HCT116 (cell line): ENCODE measurements around the gene ARCN1. TPM values are rescaled to one million over a fixed set of nuclear protein-coding genes. Genes with fewer than 3 reads are reported as not detected.

Experiments used
- ATAC-seq: fragments of 200-7000 bp; cut with Tn5 transposase; 2 replicates; pipeline ENCODE4 v1.9.1; 2020; ENCODE audit warnings: mild to moderate bottlenecking, moderate library complexity
- BruUV-seq: library from RNA; stranded (reverse); fragments of 400-500 nt; replicated peaks from 2 replicates; lab custom pipeline; 2021; lab: Mats Ljungman, UMichigan
- CTCF ChIA-PET: fragments of 300-600 bp; sonication (Branson Sonifier 250); formaldehyde crosslinking; loops from one replicate; lab custom pipeline; 2021; ENCODE audit warnings: antibody characterized with exemption; lab: Charles Lee
- POLR2A ChIA-PET: fragments of 300-600, 350-600 bp; sonication (Branson Sonifier 250); formaldehyde crosslinking; loops from one replicate; lab custom pipeline; 2021; ENCODE audit warnings: antibody characterized with exemption; lab: Charles Lee
- RAD21 ChIA-PET, 2 experiments: fragments of 300-600 bp; sonication (Branson Sonifier 250); formaldehyde crosslinking; loops; one replicate each; lab custom pipeline; 2023; ENCODE audit warnings: low total read pairs in 2 of 2; ENCODE audit not compliant: uncharacterized antibody in 2 of 2, unreplicated experiment in 2 of 2, low non-redundant PET in 1 of 2; lab: Charles Lee
- DNase-seq: peaks from one replicate; pipeline ENCODE4 v3.0.0-alpha.2; 2010; ENCODE audit warnings: low read depth, low spot score
- H2AFZ ChIP-seq: fragments of 200-600 bp; shearing (Covaris generic), sonication (generic); 2 replicates; pipeline ENCODE4 v1.6.1; 2017; ENCODE audit warnings: low read depth, mixed run types, mixed read lengths, antibody characterized with exemption, low read length; ENCODE audit not compliant: poor library complexity, severe bottlenecking
- H3K27ac ChIP-seq: 2 replicates; pipeline ENCODE4 v1.5.1; 2012; ENCODE audit warnings: low read depth, low read length
- H3K27me3 ChIP-seq: fragments of 200-600 bp; sonication (generic); 2 replicates; pipeline ENCODE4 v1.6.1; 2016; ENCODE audit warnings: mixed run types, low read length, mixed read lengths; ENCODE audit not compliant: insufficient read depth
- H3K36me3 ChIP-seq, 2 experiments: fragments of 200-500 bp in 1 of 2; fragments of 200-600 bp in 1 of 2; sonication (Bioruptor generic) in 1 of 2; sonication (generic) in 1 of 2; 2 replicates each; pipeline versions ENCODE4 v1.5.1 to v1.6.1; 2014 to 2016; ENCODE audit warnings: low read length in 2 of 2, inconsistent platforms in 1 of 2, mixed read lengths in 1 of 2, mixed run types in 1 of 2; ENCODE audit not compliant: insufficient read depth in 2 of 2, control insufficient read depth in 1 of 2
- H3K4me1 ChIP-seq, 2 experiments: fragments of 200-600 bp in 1 of 2; sonication (generic) in 1 of 2; 2 replicates each; pipeline versions ENCODE4 v1.5.1 to v1.6.1; 2012 to 2017; ENCODE audit warnings: low read length in 2 of 2, inconsistent platforms in 1 of 2, mild to moderate bottlenecking in 1 of 2, mixed read lengths in 1 of 2, mixed run types in 1 of 2, moderate library complexity in 1 of 2; ENCODE audit not compliant: insufficient read depth in 2 of 2, control insufficient read depth in 1 of 2
- H3K4me2 ChIP-seq: fragments of 200-600 bp; sonication (generic); 2 replicates; pipeline ENCODE4 v1.6.1; 2017; ENCODE audit warnings: mixed run types, low read length, mixed read lengths
- H3K4me3 ChIP-seq, 2 experiments: fragments of 200-600 bp in 1 of 2; sonication (generic) in 1 of 2; replicated peaks in 1 of 2; 2 replicates each; pipeline ENCODE4 v1.5.1; 2011 to 2016; ENCODE audit warnings: low read length in 2 of 2, control low read depth in 1 of 2, low read depth in 1 of 2, mild to moderate bottlenecking in 1 of 2, mixed read lengths in 1 of 2, mixed run types in 1 of 2
- H3K79me2 ChIP-seq: fragments of 200-600 bp; sonication (generic); 2 replicates; pipeline ENCODE4 v1.6.1; 2017; ENCODE audit warnings: mild to moderate bottlenecking, mixed run types, low read length, moderate library complexity, mixed read lengths; ENCODE audit not compliant: insufficient read depth
- H3K9ac ChIP-seq: fragments of 200-600 bp; sonication (generic); 2 replicates; pipeline ENCODE4 v1.6.1; 2016; ENCODE audit warnings: low read length, mixed read lengths
- H3K9me2 ChIP-seq: fragments of 200-600 bp; sonication (generic), shearing (Covaris generic); 2 replicates; pipeline ENCODE4 v1.6.1; 2017; ENCODE audit warnings: mixed run types, mild to moderate bottlenecking, moderate library complexity; ENCODE audit not compliant: insufficient read depth
- H3K9me3 ChIP-seq, 2 experiments: fragments of 200-500 bp in 1 of 2; fragments of 200-600 bp in 1 of 2; sonication (Bioruptor generic) in 1 of 2; sonication (generic) in 1 of 2; 2 replicates each; pipeline ENCODE4 v1.6.1; 2014 to 2017; ENCODE audit warnings: low read length in 2 of 2, mixed read lengths in 2 of 2, inconsistent platforms in 1 of 2, low read depth in 1 of 2, mild to moderate bottlenecking in 1 of 2, mixed run types in 1 of 2, moderate library complexity in 1 of 2; ENCODE audit not compliant: control insufficient read depth in 1 of 2, insufficient read depth in 1 of 2
- H4K20me1 ChIP-seq: fragments of 200-600 bp; sonication (generic), shearing (Covaris generic); 2 replicates; pipeline ENCODE4 v1.6.1; 2017; ENCODE audit warnings: mixed run types, mild to moderate bottlenecking, moderate library complexity; ENCODE audit not compliant: insufficient read depth
- CEBPB ChIP-seq: IDR thresholded peaks from 2 replicates; pipeline ENCODE4 v1.6.1; 2012; ENCODE audit warnings: low read depth
- EGR1 ChIP-seq: IDR thresholded peaks from 2 replicates; pipeline ENCODE4 v1.6.1; 2012; ENCODE audit warnings: low read depth
- EZH2 ChIP-seq: fragments of 200-600 bp; sonication (generic); IDR thresholded peaks from 2 replicates; pipeline ENCODE4 v1.6.1; 2017; ENCODE audit warnings: antibody characterized with exemption, mixed run types
- FOSL1 ChIP-seq: IDR thresholded peaks from 2 replicates; pipeline ENCODE4 v1.6.1; 2012; ENCODE audit warnings: low read depth
- JUND ChIP-seq: IDR thresholded peaks from 2 replicates; pipeline ENCODE4 v1.6.1; 2012
- MAX ChIP-seq: IDR thresholded peaks from 2 replicates; pipeline ENCODE4 v1.6.1; 2012
- POLR2A ChIP-seq: IDR thresholded peaks from 2 replicates; pipeline ENCODE4 v1.7.0; 2011; ENCODE audit warnings: borderline replicate concordance; ENCODE audit not compliant: insufficient read depth, insufficient read length; ENCODE audit errors: extremely low read depth
- POLR2AphosphoS5 ChIP-seq: IDR thresholded peaks from 2 replicates; pipeline ENCODE4 v1.6.1; 2011; ENCODE audit warnings: mild to moderate bottlenecking, low read depth, low read length, moderate library complexity
- RAD21 ChIP-seq: IDR thresholded peaks from 2 replicates; pipeline ENCODE4 v1.6.1; 2012; ENCODE audit warnings: low read depth, mild to moderate bottlenecking
- SIN3A ChIP-seq: IDR thresholded peaks from 2 replicates; pipeline ENCODE4 v1.6.1; 2012; ENCODE audit warnings: low read depth
- SP1 ChIP-seq: IDR thresholded peaks from 2 replicates; pipeline ENCODE4 v1.6.1; 2012; ENCODE audit warnings: low read depth
- ZBTB33 ChIP-seq: IDR thresholded peaks from 2 replicates; pipeline ENCODE4 v1.6.1; 2011; ENCODE audit warnings: mild to moderate bottlenecking, low read length, moderate library complexity; ENCODE audit not compliant: insufficient replicate concordance; ENCODE audit errors: extremely low read depth
- ZFX ChIP-seq: fragments of 450-650 bp; IDR thresholded peaks from 2 replicates; pipeline ENCODE4 v1.6.1; 2017
- ZNF274 ChIP-seq: fragments of 200-500 bp; sonication (Bioruptor generic); IDR thresholded peaks from 2 replicates; pipeline ENCODE4 v1.6.1; 2014; ENCODE audit warnings: mild to moderate bottlenecking, low read depth, low read length, inconsistent platforms
- intact Hi-C: fragments of 100-400 bp; cut with micrococcal nuclease; formaldehyde crosslinking; loops from 2 replicates; pipeline ENCODE4 v1.10.0; 2022
- total RNA-seq: library from RNA; stranded (reverse); gene quantifications from one replicate; pipeline ENCODE4 v1.2.1, GENCODE V29; 2021; ENCODE audit not compliant: unreplicated experiment
- TF ChIP-seq, protein P1 (sequence below): IDR thresholded peaks from 2 replicates; pipeline ENCODE4 v1.6.1; 2012
- TF ChIP-seq, protein P2 (sequence below), 3 experiments: fragments of 200-600 bp in 1 of 3; sonication (generic) in 1 of 3; IDR thresholded peaks in 2 of 3; conservative IDR thresholded peaks in 1 of 3; 2 replicates each; pipeline ENCODE4 v1.5.1; 2012 to 2017; ENCODE audit warnings: low read depth in 2 of 3, low read length in 2 of 3, antibody characterized with exemption in 1 of 3, borderline replicate concordance in 1 of 3, control low read depth in 1 of 3, mild to moderate bottlenecking in 1 of 3, mixed read lengths in 1 of 3, mixed run types in 1 of 3, moderate library complexity in 1 of 3; ENCODE audit not compliant: insufficient read depth in 1 of 3

ARCN1 gene
- total RNA-seq, 1 experiment from 2014 or later, result 147 TPM

- no peak overlapping the region for H2AFZ ChIP-seq
- CTCF ChIA-PET, result no interaction called here
- POLR2A ChIA-PET, result no interaction called here
- no TSS peak for BruUV-seq
- no peak overlapping the region for H3K27ac ChIP-seq
- TF ChIP-seq RAD21 (no peak), ZNF274 (no peak), EGR1 (no peak), POLR2A (no peak), EZH2 (no peak), SP1 (no peak), ZBTB33 (no peak), POLR2AphosphoS5 (no peak), JUND (no peak), MAX (no peak), ZFX (no peak), FOSL1 (no peak), SIN3A (no peak), CEBPB (no peak)
- TF ChIP-seq, protein P1, sequence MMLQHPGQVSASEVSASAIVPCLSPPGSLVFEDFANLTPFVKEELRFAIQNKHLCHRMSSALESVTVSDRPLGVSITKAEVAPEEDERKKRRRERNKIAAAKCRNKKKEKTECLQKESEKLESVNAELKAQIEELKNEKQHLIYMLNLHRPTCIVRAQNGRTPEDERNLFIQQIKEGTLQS, result no peak
- TF ChIP-seq, protein P2, sequence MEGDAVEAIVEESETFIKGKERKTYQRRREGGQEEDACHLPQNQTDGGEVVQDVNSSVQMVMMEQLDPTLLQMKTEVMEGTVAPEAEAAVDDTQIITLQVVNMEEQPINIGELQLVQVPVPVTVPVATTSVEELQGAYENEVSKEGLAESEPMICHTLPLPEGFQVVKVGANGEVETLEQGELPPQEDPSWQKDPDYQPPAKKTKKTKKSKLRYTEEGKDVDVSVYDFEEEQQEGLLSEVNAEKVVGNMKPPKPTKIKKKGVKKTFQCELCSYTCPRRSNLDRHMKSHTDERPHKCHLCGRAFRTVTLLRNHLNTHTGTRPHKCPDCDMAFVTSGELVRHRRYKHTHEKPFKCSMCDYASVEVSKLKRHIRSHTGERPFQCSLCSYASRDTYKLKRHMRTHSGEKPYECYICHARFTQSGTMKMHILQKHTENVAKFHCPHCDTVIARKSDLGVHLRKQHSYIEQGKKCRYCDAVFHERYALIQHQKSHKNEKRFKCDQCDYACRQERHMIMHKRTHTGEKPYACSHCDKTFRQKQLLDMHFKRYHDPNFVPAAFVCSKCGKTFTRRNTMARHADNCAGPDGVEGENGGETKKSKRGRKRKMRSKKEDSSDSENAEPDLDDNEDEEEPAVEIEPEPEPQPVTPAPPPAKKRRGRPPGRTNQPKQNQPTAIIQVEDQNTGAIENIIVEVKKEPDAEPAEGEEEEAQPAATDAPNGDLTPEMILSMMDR (IDR thresholded peaks at IDR 0.05 in 2 of 3, conservative IDR thresholded peaks at IDR 0.05 in 1 of 3; ENCODE audit: borderline replicate concordance in 1 of 3, insufficient read depth in 1 of 3, low read depth in 2 of 3, low read length in 2 of 3), result no peak
- TF ChIP-seq, all 23 proteins: peak for 0
- Histone ChIP-seq H3K36me3 (peaks cover 14 to 18% of the 10 kb centered on the region in 2 experiments; a peak in 3 of 4 replicates), H3K9me3 (no peaks in the 10 kb centered on the region), H3K4me3 (no peak overlapping the region), H3K79me2 (no peaks in the 10 kb centered on the region), H3K4me2 (no peak overlapping the region), H3K27me3 (no peaks in the 10 kb centered on the region), H3K9me2 (no peaks in the 10 kb centered on the region), H4K20me1 (no peaks in the 10 kb centered on the region), H3K4me1 (peaks cover 0 to 8% of the 10 kb centered on the region in 2 experiments; a peak in 1 of 4 replicates), H3K9ac (no peak overlapping the region)
- DNase-seq (no peak), ATAC-seq (no peak)
- intact Hi-C loops, result no loop called here
- RAD21 ChIA-PET, result no interaction called here
These were observed 78.2 kb downstream of the ARCN1 start for GRCh38 chr11:118650366-118650765.
